Suppressor macrophage treated with lipopolysaccharide for 1 hour (primary cell): ENCODE results near the gene MYO3A.
A peak's percentile ranks its signal among the peaks of the same experiment; 100 is the strongest.

Source experiments
- DNase-seq, 3 donors: peaks; one replicate each; pipeline ENCODE4 v3.0.0-alpha.2; 2020 to 2022

MYO3A gene

GRCh38 chr10:25933653-25934608, at the start of gene MYO3A:
Gene MYO3A, plus strand, starts transcription at chr10:25934229. Its CDS starts 17,882 bp downstream, at chr10:25952111.
- peak in 1 of 3 donors; percentile 6 for DNase-seq

GRCh38 chr10:25888627-25889026, 45.4 kb upstream of the MYO3A start:
- no peak for DNase-seq

DNA sequence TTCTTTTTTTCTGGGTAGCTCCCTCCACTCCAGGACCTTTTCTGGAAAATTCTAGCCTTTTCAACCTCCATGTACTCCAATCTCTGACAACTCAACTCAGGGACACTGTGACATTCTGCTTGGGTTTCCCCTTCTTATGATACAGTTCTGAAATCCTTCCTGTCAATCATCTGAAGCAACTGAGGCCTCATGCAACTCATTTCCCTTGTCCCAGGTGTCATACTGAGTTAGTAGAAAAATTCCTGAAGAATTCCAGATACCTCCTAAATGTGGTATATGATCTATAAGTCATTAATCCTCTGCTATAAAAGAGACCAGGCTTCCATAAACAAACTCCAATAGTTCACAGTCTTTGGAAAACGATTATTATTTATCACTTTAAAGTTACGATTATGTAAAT, 43.0 kb upstream of the MYO3A start:
- DNase-seq = no peak

GRCh38 chr10:25895856-25896255, 38.2 kb upstream of the MYO3A start:
- DNase-seq = no peak

- DNase-seq = no peak
These were observed 37.6 kb upstream of the MYO3A start for GRCh38 chr10:25896421-25896820.

- no peak for DNase-seq
These were observed 34.7 kb upstream of the MYO3A start for GRCh38 chr10:25899304-25899703.

DNA sequence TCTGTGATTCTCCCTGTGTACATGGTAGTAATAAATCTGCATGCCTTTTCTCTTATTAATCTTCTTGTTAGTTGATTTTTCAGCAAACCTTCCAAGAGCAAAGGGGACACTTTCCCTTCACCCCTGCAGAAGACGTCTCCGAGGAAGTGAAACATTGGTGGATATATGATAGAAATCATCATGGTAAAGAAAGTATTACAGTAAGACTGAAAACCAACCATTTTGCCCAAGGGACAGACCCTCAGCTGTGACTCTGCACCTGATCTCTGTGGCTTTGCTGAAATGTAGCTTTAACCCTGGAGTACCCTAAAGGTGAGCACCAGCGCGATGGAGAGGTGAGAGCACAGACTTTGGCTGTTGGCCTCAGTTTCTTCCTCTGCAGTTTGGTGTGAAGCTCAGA, 32.8 kb upstream of the MYO3A start:
- DNase-seq = no peak

GRCh38 chr10:25902002-25902401, 32.0 kb upstream of the MYO3A start:
- no peak for DNase-seq

- no peak for DNase-seq
These were observed 26.8 kb upstream of the MYO3A start for GRCh38 chr10:25907261-25907660.

DNA sequence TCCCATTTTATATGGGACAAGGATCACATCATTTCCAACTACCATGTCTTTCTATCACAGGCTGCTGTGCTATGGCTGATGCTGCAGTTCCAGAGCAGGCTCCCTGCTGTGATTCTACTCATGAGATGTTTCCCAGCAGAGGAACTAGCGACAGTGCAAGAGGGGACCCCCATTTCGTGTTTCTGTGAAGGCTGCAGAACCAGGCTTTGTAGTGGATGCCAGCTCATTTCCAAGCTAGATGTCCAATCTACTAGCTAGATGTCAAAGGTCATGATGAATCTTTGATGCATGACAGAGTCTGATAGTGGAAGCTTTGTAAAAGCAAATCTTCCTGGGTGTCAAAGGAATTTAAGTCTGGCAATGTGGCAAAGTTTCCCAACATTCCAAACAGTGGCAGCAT, 21.2 kb upstream of the MYO3A start:
- DNase-seq = no peak

GRCh38 chr10:25914776-25915175, 19.3 kb upstream of the MYO3A start:
- DNase-seq = no peak

- peak in 2 of 3 donors; percentile 5 to 22 for DNase-seq
These were observed 651 bp downstream of the MYO3A start for GRCh38 chr10:25934621-25935139.

GRCh38 chr10:25938405-25938804, 4.4 kb downstream of the MYO3A start:
- peak in 1 of 3 donors; percentile 19 for DNase-seq

DNA sequence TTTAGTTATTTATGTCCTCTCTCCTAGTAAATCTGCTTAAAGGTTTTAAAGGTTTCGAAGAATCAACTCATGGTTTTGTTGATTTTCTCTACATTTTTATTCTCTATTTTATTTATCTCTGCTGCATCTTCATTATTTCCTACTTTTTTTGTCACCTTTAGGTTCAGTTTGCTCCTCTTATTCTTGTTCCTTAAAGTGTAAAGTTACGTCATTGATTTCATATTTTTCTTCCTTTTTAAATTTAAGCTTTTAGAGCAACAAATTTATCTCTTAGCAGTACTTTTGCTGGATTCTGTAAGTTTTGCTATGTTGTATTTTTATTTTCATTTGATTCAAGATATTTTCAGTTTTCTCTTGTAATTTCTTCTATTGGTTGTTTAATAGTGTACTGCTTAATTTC, 10.7 kb downstream of the MYO3A start:
- DNase-seq = no peak

DNA sequence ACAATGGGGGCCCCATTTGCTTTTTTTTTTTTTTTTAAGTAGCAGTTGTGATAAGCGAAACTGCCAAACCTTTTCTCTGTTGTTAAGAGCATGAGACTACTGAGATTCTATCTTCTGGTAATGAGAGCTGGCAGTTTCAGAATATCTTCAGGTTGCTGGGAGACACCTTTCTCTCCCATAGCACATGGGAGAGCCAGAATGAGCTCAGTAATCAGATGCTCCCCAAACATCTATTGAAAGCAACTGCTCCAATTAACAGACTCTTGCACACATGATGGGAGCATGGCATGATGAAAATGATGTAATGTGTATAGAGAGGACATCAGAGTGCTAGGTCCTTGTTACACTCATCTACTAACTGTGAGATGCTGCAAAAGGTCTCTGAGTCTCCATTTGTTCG, 18.8 kb downstream of the MYO3A start:
- DNase-seq = no peak

DNA sequence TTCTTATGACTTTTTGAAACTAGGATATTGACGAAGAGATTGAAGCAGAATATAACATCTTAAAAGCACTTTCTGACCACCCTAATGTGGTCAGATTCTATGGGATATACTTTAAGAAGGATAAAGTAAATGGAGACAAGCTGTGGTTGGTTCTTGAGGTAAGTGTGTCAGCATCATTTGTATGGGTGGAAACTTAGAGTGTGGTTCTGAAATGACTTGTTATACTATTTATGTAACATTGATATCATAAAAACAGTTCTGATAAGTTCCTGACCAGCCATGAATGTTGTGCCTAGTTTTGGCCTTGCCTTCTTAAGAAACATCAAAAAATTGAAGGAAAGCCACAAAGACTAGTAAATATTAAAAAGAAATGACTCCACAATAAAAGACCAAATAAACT, 20.8 kb downstream of the MYO3A start:
- DNase-seq = no peak

- DNase-seq = no peak
These were observed 25.7 kb downstream of the MYO3A start for GRCh38 chr10:25959540-25960232.

- DNase-seq = no peak
These were observed 31.6 kb downstream of the MYO3A start for GRCh38 chr10:25965584-25965983.

DNA sequence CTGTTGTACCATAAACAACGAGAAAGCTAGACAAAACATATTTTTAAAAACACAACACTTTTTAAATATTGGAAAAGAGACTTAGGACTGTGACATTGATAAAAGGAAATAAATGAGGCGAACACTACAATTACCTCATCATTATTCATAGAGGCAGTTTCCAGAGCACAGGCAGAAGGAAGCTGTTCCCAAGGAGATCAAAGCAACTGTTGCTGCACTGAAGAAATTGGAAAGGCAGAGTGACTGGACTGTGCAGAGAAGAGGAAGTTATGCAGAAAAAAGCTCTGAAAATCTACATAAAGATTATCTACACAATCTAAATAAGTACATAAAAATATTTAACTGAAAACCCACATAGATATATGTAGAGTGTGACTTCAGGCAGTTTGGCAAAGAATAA, 32.8 kb downstream of the MYO3A start:
- no peak for DNase-seq

DNA sequence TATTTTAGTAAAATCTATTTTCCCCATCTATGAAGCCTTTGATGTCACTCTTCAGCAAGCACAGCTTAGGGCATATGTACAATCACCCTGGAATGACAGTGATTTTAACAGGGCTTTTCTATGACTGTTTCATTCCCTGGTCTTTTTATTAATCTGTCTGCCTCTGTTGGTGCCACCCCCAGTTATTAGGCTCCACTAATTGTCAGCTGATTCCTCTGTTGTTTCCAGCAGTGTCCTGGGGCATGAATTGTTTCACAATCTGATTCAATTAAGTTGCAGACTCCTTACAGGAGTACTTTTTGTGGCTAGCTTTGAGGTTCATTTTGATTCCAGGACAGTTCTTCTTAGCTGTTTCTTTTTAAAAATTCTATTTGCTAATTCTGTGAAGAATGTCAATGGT, 38.6 kb downstream of the MYO3A start:
- no peak for DNase-seq

DNA sequence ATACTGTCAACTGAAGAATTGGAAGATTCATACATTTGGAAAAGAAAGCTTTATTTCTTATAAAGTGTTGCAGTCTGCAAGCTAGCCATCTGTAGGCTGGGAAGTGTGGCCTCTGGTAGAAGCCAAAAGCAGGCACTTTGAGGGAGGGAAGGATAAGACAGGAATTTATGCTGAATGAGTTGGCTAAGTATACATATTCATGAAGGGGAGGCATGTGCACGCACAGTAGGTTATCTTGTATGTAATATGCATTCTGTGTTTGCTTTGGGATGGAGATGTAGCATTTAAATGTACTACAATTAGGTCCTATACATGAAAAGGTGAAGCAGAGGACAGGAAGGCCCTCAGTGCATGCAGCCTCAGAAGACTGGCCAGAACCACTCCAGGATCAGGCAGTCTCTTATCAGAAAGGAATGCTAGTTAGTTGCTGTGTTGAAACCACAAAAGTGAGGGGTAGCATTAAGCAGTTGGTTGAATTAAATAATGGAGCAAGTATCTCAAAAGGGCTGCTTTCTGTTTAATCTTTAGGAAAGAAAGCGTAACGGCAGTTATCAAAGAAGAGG, 40.9 kb downstream of the MYO3A start:
- DNase-seq = no peak

- no peak for DNase-seq
These were observed 44.7 kb downstream of the MYO3A start for GRCh38 chr10:25978771-25979170.

GRCh38 chr10:25982107-25982506, 48.1 kb downstream of the MYO3A start:
- no peak for DNase-seq

- DNase-seq = no peak
These were observed 54.6 kb downstream of the MYO3A start for GRCh38 chr10:25988583-25988982.
